EH (cell line): ENCODE results near the gene KIAA0513.
"Not testable (repeated sequence)": the region's sequence is repeated elsewhere in the genome, so short reads cannot be mapped to it uniquely, and the experiment has no call there.

ENCODE experiments used
- DNase-seq: peaks from one replicate; pipeline ENCODE4 v3.0.0-alpha.2; 2015; ENCODE audit warnings: low read depth

The KIAA0513 gene

DNA sequence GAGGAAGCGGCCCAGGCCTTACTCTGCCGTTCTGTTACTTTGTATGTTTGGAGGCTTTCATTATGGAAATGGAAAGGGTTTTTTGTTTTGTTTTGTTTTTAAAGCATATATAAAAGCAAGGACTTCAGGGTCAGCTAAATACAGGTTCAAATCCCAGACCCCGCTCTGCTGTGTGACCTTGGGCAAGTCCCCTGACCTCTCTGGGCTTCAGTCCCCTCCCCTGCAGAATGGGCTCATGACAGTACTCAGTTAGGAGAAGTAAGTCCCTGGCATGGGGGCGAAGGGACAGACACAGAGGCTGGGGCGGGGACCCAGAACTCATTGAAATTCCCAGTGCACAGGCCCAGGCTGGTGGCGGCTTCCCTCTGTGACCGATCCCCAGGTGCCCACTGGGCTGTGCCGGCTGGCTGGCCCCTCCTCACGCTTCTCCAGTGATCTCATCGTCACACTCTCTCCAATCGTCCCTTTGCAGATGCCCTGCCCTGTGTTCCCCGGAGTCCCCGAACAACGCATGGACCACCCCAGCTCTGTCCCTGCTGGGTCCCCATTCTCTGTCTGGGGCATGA lies 85.7 kb downstream of the KIAA0513 start:
- DNase-seq = no peak

DNA sequence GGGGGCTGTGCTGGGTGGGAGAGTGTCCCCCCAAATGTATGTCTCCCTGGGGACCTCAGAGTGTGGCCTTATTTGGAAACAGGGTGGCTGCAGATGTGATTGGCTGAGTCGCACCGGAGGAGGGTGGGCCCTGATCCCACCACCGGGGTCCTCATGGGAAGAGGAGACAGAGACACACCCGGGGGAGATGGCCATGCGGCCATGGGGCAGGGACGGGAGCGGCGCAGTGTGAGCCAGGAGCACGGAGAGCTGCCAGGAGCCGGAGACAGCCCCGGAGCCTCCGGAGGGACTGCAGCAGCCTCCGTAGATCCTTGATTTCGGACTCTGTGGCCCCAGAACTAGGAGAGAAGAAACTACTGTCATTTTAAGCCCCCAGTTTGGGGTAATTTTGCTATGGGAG lies 86.3 kb downstream of the KIAA0513 start:
- DNase-seq = no peak

DNA sequence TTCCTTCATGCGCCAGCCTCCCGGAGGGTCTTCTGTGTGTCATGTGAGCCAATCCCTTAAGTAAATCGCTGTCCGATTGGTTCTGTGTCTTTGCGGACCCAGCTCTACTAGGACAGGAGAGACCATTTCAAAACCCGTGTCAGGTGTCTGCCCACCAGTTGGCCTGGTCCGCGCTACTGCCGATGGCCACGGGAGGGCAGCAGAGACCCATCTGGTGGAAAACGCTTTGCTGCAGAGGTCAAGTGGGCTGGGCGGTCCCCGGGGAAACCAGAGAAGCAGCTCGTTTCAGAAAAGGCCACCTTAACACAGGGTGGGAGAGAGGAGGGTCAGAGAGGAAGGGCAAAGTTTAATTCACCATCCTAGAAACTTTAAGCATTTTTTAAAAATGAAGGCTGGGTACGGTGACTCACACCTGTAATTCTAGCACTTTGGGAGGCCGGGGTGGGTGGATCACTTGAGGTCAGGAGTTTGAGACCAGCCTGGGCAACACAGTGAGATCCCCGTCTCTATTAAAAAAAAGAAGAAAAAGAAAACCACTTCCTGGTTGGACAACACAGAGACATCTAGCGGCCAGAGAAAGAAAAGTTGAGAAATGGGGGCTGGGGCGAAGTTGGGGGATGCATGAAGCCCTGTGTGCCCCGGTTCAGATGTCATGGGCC lies 87.4 kb downstream of the KIAA0513 start:
- peak; percentile 84 for DNase-seq

DNA sequence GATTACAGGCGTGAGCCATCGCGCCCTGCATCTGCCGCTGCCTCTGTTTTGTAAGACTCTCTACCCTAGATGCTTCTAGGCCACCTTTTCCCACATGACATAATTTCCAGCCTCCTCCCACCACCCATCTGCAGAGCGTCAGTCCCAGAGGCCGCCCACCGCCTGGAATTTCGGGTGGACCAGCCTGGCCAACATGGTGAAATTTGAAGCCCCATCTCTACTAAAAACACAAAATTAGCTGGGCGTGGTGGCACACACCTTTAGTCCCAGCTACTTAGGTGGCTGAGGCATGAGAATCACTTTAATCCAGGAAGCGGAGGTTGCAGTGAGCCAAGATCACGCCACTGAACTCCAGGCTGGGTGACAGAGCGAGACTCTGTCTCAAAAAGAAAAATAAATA lies 89.8 kb downstream of the KIAA0513 start:
- DNase-seq = no peak

DNA sequence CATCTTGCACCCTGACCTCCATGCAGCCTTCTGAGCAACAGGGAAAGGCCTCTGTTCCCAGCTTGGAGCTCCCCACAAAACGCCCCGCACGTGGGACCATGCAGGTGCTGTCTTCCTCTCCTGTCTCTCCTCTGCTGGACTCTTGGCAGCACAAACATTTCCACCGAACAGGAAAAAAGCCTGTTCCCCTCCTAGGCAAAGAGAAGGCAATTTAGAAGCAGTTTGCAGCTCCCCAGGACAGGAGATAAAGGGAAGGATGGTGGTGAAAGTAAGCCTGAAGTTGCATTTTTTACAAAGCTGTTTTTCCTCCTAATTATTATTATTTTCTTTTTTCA lies 92.4 kb downstream of the KIAA0513 start:
- DNase-seq = no peak

DNA sequence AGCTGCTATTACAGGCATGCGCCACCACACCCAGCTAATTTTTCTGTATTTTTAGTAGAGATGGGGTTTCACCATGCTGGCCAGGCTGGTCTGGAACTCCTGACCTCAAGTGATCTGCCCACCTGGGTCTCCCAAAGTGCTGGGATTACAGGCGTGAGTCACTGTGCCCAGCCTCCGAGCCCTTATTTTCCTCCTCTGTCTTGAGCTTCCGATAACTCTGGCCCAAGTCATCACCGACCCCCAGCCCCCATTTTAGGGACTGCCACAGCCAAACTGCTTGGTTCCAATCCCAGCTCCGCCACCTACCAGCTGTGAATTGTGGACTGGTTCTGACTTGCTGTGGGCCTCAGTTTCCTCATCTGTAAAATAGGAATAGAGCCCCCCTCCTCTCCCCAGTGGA lies 95.8 kb downstream of the KIAA0513 start:
- DNase-seq = not testable (repeated sequence)

DNA sequence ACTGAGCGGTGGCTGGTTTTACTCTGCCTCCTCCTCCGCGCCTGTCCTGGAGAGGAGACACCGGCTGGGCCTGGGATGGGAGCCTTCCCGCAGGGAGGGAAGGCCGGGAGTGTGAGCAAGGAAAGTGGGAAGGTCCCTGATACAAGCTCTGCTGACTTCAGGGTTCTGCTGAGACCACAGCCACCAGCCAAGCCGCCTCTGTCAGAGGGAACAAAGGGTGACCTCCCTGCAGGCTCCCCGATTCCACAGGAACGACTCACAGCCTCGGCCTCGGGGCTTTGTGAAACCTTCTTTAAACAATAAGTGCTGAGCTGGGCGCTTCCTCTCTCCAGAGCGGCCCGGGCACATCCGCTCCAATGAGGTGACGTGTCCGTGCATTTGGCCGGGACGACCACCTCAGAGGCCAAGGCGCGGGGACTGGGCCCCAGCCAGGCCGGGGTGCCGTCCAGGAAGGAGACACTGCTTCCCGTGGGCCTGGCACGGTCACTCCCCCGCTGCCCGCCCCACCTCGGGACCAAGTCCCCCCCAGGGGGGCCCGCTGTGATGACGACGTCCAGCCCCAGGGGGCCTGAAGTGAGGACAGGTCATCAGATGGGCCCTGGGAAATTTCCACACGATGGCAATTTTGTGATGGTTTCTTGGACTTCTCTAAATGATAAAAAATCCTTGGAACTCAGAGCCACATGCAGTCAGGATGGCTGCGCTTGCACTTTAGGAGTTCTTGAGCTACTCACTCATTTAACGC lies 96.5 kb downstream of the KIAA0513 start:
- peak; percentile 97 for DNase-seq

DNA sequence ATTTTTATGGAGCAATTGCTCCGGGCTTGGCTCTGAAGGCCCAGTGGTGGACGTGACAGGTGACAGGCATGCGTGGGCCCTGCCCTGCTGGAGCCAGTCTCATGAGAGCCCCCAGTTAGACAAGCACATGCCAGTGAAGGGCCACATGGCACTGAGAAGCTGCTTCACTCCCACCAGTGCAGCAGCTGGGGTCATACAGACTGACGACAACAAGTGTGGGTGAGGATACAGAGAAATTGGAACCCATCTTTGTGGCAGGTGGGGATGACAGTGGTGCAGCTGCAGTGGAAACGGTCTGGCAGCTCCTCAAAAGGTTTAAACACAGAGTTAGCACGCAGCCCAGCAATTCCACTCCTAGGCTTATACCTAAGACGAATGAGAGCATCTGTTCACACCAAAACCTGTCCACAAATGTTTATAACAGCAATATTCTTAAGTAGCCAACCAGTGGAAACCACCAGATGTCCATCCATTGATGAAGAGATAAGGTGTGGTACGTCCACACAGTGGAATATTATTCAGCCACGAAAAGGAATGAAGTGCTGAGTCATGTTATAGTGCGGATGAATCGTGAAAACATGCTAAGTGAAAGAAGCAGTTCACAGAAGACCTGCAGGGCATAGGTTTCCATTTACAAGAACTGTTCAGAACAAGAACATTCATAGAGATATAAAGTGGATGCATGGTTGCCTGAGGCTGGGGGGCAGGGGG lies 97.2 kb downstream of the KIAA0513 start:
- DNase-seq = no peak

DNA sequence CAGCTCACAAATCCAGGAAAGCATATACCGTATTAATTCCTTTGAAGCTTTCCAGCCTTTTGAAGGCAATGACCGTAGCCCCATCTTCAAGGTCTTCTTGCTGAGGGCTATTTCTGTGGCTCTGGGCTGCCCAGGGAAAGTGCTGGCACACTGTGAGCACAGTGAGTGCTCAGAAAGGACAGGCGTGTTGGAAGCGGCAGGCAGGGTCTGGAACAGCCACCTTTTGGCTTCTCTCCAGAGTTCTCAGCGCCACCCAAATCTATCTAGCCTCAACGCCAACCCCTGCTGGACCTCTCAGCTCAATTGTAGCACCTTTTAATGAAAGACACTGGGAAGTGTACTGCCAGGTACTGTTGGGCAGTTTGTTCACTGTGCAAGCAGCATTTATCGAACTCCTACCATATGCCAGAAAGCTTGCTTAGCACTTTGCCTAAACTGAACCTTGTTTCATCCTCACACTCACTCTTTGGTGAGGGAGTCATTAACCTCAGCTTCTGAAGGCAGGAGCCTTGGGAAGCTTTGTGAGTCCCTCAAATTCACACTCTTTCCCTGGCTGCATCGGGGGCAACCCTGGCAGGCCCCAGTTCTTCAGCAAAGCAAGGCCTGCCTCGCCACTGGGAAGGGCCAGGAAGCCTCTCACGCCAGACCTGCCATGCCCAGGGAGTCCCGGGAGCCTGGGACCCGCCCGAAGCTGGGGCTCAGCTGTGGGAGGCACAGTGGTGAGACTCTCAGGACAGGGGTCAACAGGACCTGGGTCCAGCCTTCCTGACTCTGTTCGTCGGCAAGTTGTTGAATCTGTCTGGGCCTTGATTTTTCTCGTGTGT lies 98.2 kb downstream of the KIAA0513 start:
- DNase-seq = no peak

DNA sequence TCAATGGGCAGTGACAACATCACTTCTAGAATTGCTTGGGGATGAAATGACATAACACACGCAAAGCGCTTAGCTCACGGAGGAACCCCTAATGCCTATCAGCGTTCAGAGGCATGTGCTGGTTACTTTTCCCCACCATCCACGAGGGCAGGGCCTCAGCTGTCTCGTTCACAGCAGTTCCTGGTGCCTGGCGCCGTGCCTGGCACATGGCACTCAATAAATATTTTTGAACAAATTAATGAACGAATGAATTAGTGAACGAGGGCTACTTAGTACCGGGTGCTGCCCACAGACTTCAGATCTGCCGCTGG lies 98.8 kb downstream of the KIAA0513 start:
- DNase-seq = no peak

DNA sequence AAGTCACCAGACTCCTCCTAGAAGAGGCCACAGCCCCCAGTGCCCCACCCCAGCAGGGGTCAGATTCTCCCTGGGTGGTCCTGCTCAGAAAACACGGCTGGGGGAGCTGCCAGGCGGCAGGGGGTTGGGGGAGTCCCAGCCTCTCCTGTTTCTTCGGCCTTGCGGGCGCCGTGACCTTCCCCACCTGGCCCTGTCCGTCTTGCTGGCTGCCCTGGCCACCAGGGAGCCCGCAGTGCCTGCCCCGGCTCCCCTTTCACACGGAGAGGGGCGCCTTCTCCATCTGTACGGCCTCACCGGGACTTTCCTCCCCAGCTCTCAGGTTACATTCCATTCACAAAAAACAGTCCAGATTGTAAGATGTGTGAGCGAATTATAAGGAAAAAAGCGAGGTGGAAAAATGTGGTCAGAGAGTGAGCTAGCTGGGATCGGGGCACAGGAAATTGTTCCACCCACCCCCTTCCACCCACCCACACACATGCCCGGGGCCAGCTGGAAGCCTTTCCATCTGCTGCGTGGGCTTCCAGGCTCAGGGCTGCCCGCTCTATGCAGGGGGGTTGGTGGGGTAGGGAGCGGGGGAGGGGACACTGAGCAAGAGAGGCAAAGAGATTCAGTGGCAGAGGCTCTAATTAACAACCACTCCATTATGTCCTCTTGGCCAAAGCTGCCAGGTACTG lies 99.2 kb downstream of the KIAA0513 start:
- DNase-seq = peak; percentile 79

DNA sequence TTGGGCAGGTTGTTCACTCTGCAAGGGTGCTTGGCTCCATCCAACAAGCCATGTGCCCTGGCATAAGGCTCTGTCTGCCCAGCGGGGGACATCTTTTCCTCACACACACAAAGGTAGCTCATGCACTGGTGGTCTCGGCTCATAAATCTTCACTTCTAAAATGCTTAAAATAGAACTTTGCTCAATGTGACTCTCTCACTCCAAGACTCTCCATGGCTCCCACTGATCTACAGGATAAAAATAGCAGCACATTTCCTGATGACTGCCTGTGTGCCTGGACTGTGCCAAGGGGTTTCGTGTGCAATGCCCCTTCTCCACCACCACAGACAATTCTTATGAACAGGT lies 99.8 kb downstream of the KIAA0513 start:
- no peak for DNase-seq

DNA sequence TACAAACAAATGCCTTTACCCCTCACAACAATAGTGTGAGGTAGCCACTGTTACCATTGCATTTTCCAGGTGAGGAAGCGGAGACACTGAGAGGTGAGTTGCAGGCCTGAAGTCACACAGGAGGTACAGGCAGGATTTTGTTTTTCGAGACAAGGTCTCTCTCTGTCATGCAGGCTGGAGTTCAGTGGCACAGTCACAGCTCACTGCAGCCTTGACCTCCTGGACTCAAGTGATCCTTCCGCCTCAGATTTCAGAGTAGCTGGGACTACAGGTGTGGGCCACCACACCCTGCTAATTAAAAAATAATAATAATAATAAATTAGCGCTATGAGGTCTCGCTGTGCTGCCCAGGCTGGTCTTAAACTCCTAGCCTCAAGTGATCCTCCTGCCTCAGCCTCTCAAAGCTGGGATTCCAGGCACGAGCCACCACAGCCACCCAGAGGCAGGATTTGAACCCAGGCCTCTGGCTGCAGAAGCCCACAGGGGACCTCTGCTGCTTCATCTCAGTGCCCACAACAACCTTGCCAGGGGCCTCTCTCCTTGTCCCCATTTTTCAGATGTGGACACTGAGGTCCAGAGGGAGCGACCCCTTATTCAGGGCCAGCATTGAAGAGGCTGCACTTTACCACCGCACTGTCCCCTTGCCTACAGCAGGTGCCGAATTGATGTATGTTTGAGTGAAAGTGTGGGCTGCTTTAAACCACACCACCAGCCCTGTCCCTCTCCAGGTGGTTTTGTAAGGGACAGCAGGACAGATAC lies 100.7 kb downstream of the KIAA0513 start:
- no peak for DNase-seq

DNA sequence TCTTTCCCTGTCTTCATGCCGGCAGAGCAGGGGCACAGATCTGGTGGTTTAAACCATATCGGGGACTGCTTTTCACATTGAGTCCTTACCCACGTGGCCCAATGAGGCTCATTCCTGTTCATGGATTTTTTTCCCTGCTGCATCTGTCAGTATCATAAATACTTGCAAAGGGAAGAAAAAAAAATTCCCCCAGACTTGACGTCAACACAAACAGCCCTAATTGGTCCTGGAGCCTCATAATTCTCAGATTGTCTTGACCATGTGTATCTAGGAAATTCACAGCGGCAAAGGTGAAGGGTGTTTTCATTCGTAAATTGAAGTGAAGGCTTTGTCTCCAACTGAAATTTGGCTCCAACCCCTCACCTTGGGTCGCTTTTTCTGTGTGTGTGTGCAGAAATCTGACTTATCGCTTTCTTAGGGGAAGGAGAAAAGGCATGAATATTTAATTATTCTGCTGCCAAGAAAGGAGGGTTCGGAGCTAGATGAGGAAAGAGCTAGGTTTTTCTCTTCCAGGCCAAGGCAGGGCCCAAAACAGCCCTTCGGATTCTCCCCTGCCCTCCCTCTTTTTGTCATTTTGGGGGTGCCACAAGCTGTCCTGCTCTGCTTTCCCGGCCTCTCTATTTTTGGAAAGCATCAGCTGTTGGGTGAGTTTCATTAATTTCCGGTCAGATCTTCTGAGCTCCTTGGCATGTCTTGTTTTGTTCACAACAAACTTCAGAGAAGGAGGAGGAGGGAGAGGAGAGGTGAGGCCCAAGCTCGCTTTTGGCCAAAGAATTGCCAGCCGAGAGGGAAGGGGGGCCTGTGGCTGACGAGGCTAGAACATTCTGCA lies 102.5 kb downstream of the KIAA0513 start:
- DNase-seq = peak; percentile 63

DNA sequence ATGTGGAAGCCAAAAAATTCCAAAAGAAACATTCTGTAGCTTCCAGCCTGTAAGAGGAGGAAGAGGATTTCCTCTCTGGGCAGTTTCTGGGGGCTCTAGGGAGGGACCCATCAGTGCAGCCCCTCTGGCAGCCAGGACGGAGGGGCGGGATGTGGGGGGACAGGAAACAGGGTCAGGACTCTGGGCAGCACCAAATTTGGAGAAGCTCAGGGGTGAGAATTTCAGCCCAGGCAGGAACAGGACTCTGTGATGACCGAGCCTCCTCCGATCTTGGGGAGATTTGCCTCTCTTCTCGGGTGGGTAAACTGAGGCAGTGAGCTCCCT lies 103.1 kb downstream of the KIAA0513 start:
- DNase-seq = no peak

DNA sequence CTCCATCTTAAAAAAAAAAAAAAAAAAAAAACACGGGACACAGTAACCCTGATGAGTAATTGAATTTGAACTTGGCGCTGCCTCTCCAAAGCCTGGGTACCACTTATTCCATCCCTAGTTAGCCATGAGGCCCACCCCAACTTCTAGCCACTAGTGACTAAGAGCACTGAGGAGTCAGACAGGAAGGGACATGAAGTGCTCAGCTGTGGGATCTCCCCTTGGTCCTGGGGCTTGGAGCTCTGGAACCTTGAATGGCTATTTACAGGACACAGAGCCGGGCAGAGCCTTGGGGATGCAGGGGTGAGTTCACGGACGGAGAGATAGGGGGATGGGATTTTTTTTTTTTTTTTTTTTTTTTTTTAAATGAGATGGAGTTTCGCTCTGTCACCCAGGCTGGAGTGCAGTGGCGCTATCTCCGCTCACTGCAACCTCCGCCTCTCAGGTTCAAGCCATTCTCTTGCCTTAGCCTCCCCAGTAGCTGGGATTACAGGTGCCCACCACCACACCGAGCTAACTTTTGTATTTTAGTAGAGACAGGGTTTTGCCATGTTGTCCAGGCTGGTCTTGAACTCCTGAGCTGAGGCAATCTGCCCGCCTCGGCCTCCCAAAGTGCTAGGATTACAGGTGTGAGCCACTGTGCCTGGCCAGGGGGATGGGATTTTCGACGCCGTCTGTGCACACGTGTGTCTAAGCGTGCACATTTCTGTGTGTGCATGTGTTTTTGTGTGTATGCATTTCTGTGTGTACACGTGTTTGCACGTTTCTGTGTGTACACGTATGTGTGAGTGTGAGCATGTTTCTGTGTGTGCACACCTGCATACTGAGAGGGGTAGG lies 105.1 kb downstream of the KIAA0513 start:
- no peak for DNase-seq

DNA sequence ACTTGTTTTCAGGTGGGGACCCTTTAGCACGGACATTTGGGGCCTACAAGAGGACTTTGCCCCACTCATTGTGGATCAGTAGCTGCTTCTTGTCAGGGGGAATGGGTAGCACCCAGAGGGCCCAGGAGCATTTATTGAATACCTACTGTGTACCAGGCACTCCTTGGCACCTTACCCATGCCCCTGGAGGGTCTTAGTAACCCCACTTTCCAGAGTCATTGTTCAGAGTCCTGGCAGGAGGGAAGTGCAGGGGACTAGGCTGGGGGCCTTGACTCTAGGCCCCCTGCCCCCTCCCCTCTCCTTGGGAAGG lies 105.7 kb downstream of the KIAA0513 start:
- no peak for DNase-seq

DNA sequence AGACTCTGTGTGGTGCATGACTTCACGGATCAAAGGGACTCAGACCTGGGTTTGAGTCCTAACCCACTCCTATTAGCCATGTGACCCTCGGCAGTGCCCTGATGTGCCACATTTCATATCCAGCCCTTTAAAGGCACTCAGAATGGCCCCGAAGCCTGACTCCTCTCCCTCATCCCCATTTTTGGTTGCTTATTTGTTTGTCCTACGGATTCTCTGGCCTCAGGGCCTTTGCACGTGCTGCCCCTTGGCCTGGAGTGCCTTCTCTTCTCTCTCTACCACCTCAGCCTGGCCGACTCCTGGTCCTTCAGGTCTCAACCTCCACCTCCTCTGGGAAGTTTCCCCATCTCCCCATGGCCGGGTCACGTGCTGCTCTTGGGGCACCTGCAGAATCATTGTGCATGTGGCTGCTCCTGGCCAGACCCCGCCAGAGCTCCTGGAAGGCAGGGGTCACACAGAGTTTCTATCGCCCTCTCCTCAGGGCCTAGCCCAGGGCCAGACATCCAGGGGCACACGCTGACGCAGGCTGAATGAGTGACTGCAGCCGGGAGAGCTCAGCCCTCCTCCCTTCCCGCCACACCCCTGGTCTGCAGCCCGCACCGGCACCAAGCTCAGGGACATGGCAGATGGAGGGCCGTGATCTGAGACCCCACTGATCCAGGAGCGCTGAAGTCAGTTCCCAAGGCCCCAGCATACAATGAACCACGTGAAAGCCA lies 106.6 kb downstream of the KIAA0513 start:
- no peak for DNase-seq

DNA sequence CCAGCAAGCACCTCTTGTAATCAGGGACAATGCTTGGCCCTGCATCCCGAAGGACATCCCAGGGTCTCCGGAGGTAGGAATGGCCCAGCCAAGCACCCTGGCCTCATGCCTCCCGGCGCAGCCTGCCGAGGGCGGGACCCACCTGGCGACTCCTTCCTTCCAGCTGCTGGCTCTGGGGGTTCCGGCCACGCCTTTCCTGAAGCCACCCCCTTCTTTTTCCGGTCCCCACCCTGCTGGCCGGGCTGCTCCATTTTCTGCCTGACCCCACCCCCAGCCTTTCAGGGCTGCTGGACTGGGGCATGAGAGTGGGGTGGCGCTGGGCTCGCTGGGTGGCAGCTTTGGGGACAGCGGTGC lies 107.2 kb downstream of the KIAA0513 start:
- DNase-seq = no peak
